ENCODE data around the gene XRCC4. TPM values are rescaled to one million over a fixed set of nuclear protein-coding genes. Genes with fewer than 3 reads are reported as not detected.

XRCC4 gene
- total and polyA plus RNA-seq, 2 of the 8 experiments (the other 6 are each of a cell fraction or from before 2014, with no cell fraction given) = 3.0 to 8.3 TPM

DNA sequence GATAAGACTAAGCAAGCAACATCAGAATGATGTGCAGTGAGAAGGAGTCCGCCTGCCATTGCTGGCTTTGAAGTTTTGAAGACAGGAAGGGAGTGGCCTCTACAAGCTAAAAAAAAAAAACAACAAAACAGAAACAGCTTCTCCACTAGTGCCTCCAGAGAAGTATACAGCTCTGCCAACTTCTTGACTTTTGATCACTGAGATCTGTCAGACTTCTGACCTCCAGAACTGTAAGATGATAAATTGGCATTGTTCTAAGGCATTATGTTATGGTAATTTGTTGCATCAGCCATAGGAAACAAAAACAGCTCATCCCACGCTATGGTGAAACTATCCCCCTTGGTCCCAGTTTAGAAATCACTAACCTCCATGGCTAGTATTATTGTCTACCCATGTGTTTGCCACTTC lies 263.2 kb downstream of the XRCC4 start:
- peak; percentile 62 for FAIRE-seq
- WGBS, 2 experiments (ENCODE audit: extremely low coverage in 1 of 2, insufficient coverage in 1 of 2, insufficient read length in 1 of 2, insufficient replicate concordance in 2 of 2, low coverage in 1 of 2, low lambda C conversion rate in 2 of 2, missing lambda C conversion rate in 1 of 2) = 79% methylated on average over 2 of the region's 2 CpGs; no CpG with 5 or more reads in 1 of the 2 experiments
- ChIA-PET CTCF (ENCODE audit: partially characterized antibody) (interaction anchor here (1.6 kb wide), 1 partner anchor 91 kb away, joined by 3 read pairs; no protein-coding TSS in a partner anchor), POLR2A (ENCODE audit: partially characterized antibody) (interaction anchor here (0.9 to 1.6 kb wide), 2 partner anchors 15 to 133 kb away, joined by 3 to 5 read pairs; no protein-coding TSS in a partner anchor)
- Histone ChIP-seq H3K4me3 (ENCODE audit: extremely low read depth in 1 of 4, insufficient read depth in 2 of 4, low read depth in 3 of 4, low read length in 4 of 4) (no peak overlapping the region), H3K56ac (replicated peaks; ENCODE audit: insufficient read length, low read depth, low read length) (no peak overlapping the region), H4K8ac (ENCODE audit: extremely low read depth, insufficient read depth, low read length) (no peak overlapping the region), H4K20me1 (replicated peaks in 1 of 2; ENCODE audit: control insufficient read depth in 1 of 2, insufficient read depth in 2 of 2, low read length in 2 of 2) (no peaks in the 10 kb centered on the region), H3K9me3 (ENCODE audit: insufficient read depth in 2 of 2, low read depth in 1 of 2, low read length in 1 of 2) (no peaks in the 10 kb centered on the region), H3K79me2 (ENCODE audit: control insufficient read depth in 1 of 2, insufficient read depth in 2 of 2, low read length in 2 of 2) (no peaks in the 10 kb centered on the region), H3K27ac (ENCODE audit: low read depth, low read length) (no peak overlapping the region), H2BK12ac (ENCODE audit: low read depth, low read length) (0 out of 2 replicates have a peak overlapping the region, but pooled peaks have one; percentile 22), H2BK20ac (ENCODE audit: low read length) (no peak overlapping the region), H3K36me3 (ENCODE audit: control insufficient read depth in 2 of 4, insufficient read depth in 4 of 4, low read length in 3 of 4) (no peaks in the 10 kb centered on the region), H4K5ac (ENCODE audit: insufficient read length, low read depth, low read length) (no peak overlapping the region), H3K27me3 (replicated peaks in 1 of 4; ENCODE audit: control insufficient read depth in 3 of 4, extremely low read depth in 1 of 4, insufficient read depth in 3 of 4, low read length in 3 of 4) (no peaks in the 10 kb centered on the region), H2BK120ac (replicated peaks; ENCODE audit: low read depth, low read length) (no peak overlapping the region), H2AFZ (ENCODE audit: low read length) (peak overlapping the region; percentile 37; the same call in 1 of the 2 replicates), H2AK5ac (ENCODE audit: low read depth, low read length) (no peak overlapping the region), H2BK15ac (ENCODE audit: low read length) (no peak overlapping the region), H3K4me1 (replicated peaks in 1 of 4; ENCODE audit: control insufficient read depth in 3 of 4, insufficient read depth in 4 of 4, low read length in 3 of 4) (peaks cover 0 to 6% (median 2%) of the 10 kb centered on the region in 4 experiments; a peak in 2 of 7 replicates), H3K18ac (ENCODE audit: extremely low read depth, low read length) (peak overlapping the region; percentile 57; the same call in 1 of the 2 replicates), H3K4ac (replicated peaks; ENCODE audit: insufficient read length, low read depth, low read length) (no peak overlapping the region), H3K9ac (replicated peaks in 1 of 4; ENCODE audit: extremely low read depth in 1 of 4, low read depth in 3 of 4, low read length in 3 of 4) (no peak overlapping the region), H4K91ac (replicated peaks; ENCODE audit: insufficient read length, low read length) (no peak overlapping the region), H3K23me2 (ENCODE audit: low read depth, low read length) (no peaks in the 10 kb centered on the region; the same call in 1 of the 2 replicates), H3K4me2 (ENCODE audit: insufficient read depth in 1 of 2, low read depth in 2 of 2, low read length in 2 of 2) (no peak overlapping the region), H3K23ac (ENCODE audit: insufficient read length) (no peak overlapping the region), H2BK5ac (ENCODE audit: low read depth, low read length) (no peak overlapping the region), H3K79me1 (ENCODE audit: low read depth, low read length) (no peaks in the 10 kb centered on the region), H3K14ac (ENCODE audit: insufficient read length) (no peak overlapping the region)
- no peak for DNase-seq (ENCODE audit: low read depth in 1 of 2, low spot score in 2 of 2)
- TF ChIP-seq RNF2 (IDR thresholded peaks at IDR 0.05; ENCODE audit: borderline replicate concordance, low read depth, low read length, missing control alignments, poor library complexity, severe bottlenecking) (no peak), CBX8 (IDR thresholded peaks at IDR 0.05; ENCODE audit: borderline replicate concordance, low read depth, low read length) (no peak), TBP (IDR thresholded peaks at IDR 0.05; ENCODE audit: low read depth, low read length) (no peak), KDM1A (IDR thresholded peaks at IDR 0.05; ENCODE audit: borderline replicate concordance, low read length) (no peak), SAP30 (IDR thresholded peaks at IDR 0.05; ENCODE audit: insufficient read depth, insufficient replicate concordance, low read length) (no peak), PHF8 (conservative IDR thresholded peaks at IDR 0.05; ENCODE audit: low read depth, low read length) (no peak), YY1 (IDR thresholded peaks at IDR 0.05; ENCODE audit: low read depth, low read length) (no peak), MAFK (IDR thresholded peaks at IDR 0.05; ENCODE audit: low read depth, low read length) (no peak), TCF12 (IDR thresholded peaks at IDR 0.05; ENCODE audit: low read depth, low read length) (no peak), CTBP2 (IDR thresholded peaks at IDR 0.05; ENCODE audit: borderline replicate concordance, insufficient read depth, insufficient read length, low read length) (no peak), SUZ12 (IDR thresholded peaks at IDR 0.05; ENCODE audit: low read length) (no peak)
- TF ChIP-seq, protein P1, sequence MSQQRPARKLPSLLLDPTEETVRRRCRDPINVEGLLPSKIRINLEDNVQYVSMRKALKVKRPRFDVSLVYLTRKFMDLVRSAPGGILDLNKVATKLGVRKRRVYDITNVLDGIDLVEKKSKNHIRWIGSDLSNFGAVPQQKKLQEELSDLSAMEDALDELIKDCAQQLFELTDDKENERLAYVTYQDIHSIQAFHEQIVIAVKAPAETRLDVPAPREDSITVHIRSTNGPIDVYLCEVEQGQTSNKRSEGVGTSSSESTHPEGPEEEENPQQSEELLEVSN (IDR thresholded peaks at IDR 0.05) = no peak
